Measurements from ENCODE around the gene HDAC2. TPM values are rescaled to one million over a fixed set of nuclear protein-coding genes. Genes with fewer than 3 reads are reported as not detected.
"Not testable (repeated sequence)": the region's sequence is repeated elsewhere in the genome, so short reads cannot be mapped to it uniquely, and the experiment has no call there.

Gene HDAC2
- total RNA-seq (46.5 TPM), polyA plus RNA-seq (10 to 100 TPM; 68.7 to 80.9 (median 74.6) TPM)

DNA sequence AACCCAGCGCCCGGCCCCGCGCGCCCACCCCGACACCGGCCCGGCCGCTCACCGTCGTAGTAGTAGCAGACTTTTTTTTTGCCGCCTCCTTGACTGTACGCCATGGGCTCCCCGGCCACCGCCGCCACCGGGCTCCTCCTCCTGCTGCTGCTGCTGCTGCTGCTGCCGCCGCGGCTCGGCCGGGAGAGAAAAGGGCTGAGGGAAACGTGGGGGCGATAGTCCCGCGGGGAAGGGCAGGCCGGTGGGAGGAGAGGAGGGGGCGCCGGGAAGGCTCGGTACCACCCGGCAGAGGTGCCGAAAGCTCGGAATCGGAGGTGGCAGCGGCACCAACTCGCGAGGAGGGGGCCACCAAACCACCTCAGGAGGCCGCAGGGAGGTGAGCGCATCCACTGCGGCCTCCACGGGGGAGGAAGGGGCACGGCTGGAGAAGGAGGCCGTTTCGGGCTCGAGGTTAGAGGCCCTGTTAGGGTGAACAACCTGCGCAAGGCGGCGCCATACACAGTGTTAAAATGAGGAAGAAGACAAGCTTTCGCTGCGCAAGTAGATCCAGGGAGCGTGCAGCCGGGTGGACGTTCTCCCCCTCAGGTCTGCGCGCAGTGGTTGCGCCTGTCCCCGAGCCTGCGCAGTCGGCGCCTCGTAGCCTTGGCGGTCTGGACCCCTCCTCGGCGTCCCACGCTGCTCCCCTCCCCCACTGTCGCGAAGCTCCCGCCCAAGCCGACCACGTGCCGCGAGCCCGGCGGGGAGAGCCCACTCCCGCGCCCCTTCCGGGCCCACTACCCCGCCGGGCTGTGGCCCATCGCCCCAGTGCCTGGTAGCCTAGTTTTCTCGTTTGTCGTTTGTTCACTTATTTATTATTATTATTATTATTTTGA, at the start of gene HDAC2:
TSS of gene HDAC2 (minus strand) at position 344 of the 872 bp plus-strand sequence. CDS start at position 104, 240 bp downstream.
- peak within 1 kb of the TSS; percentile 93 for H3K4me3 ChIP-seq (ENCODE audit: low read depth, low read length)
- H3K4me1 ChIP-seq (ENCODE audit: control insufficient read depth, insufficient read depth, low read length, poor library complexity, severe bottlenecking), result peaks cover 29% of the 10 kb centered on the region
- peak; percentile 74 to 91 (median 88) for DNase-seq
- H3K27me3 ChIP-seq (ENCODE audit: control insufficient read depth, insufficient read depth, low read length), result no peaks in the 10 kb centered on the region
- H3K36me3 ChIP-seq (ENCODE audit: control insufficient read depth, insufficient read depth, low read length), result no peaks in the 10 kb centered on the region
- H3K9me3 ChIP-seq (ENCODE audit: control insufficient read depth in 2 of 2, low read length in 2 of 2), result no peaks in the 10 kb centered on the region
- peak within 1 kb of the TSS; percentile 82 for H3K27ac ChIP-seq (ENCODE audit: insufficient read depth, low read length, poor library complexity, severe bottlenecking)
- peak within 1 kb of the TSS; percentile 95 to 98 (median 97) for H3K27ac Mint-ChIP-seq
- peaks cover 8% of the 10 kb centered on the region for H3K27me3 Mint-ChIP-seq
- peak; percentile 78 to 80 for ATAC-seq (ENCODE audit: low read depth in 2 of 2)
- peaks cover 25 to 49% (median 33%) of the 10 kb centered on the region in 4 donors for H3K4me1 Mint-ChIP-seq
- H3K36me3 Mint-ChIP-seq, result no peaks in the 10 kb centered on the region
- H3K4me3 Mint-ChIP-seq, result peak within 1 kb of the TSS; percentile 96 to 100 (median 98)
- H3K9me3 Mint-ChIP-seq, result no peaks in the 10 kb centered on the region

DNA sequence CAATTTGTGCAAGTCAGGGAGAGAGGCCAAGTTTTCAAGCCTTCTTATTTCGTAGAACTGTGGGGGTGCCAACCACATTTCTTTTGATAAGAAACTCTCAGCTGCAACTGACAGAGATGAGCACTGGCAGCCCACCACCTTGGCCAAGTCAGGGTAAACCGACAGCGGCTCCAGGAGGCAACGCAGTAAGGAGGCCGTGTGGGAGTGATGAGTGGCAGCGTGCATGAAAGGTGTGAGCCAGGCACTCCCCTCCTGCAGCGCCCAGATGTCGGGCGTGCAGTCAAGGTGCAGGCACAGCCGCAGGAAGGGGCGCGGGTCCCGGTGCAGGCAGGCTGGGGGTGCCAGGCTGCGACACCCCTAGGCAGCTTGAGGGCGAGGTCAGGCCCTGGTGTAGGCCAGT, 49.2 kb upstream of the HDAC2 start:
- Mint-ChIP-seq H3K9me3 (no peaks in the 10 kb centered on the region), H3K36me3 (no peaks in the 10 kb centered on the region), H3K4me3 (no peak overlapping the region), H3K27ac (no peak overlapping the region), H3K4me1 (no peaks in the 10 kb centered on the region), H3K27me3 (peaks cover 11% of the 10 kb centered on the region)
- H3K4me3 ChIP-seq (ENCODE audit: low read depth, low read length), result no peak overlapping the region
- no peak overlapping the region for H3K27ac ChIP-seq (ENCODE audit: insufficient read depth, low read length, poor library complexity, severe bottlenecking)
- H3K27me3 ChIP-seq (ENCODE audit: control insufficient read depth, insufficient read depth, low read length), result no peaks in the 10 kb centered on the region
- no peaks in the 10 kb centered on the region for H3K4me1 ChIP-seq (ENCODE audit: control insufficient read depth, insufficient read depth, low read length, poor library complexity, severe bottlenecking)
- H3K9me3 ChIP-seq (ENCODE audit: control insufficient read depth in 2 of 2, low read length in 2 of 2), result no peaks in the 10 kb centered on the region
- ATAC-seq (ENCODE audit: low read depth in 2 of 2) (no peak), DNase-seq (no peak)
- H3K36me3 ChIP-seq (ENCODE audit: control insufficient read depth, insufficient read depth, low read length), result no peaks in the 10 kb centered on the region

DNA sequence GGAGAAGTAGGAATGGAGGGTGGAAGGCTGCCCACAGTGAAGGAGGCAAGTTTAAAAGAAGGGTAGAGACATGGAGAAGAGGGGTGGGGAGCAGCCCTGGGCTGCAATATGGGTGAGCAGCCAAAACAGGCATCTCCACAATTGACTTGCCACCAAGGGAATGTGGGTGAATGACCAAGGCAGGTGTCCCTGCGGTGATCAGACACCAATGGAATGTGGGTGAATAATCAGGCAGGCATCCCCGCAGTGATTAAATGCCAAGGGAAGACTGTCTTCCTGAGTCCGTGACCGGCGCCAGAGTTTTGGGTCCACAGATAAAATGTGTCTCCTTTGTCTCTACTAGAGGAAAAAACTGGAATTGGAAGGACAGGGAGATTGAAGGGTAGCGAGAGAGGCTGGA, 46.2 kb upstream of the HDAC2 start:
- H3K36me3 ChIP-seq (ENCODE audit: control insufficient read depth, insufficient read depth, low read length); H3K4me1 Mint-ChIP-seq; H3K4me1 ChIP-seq (ENCODE audit: control insufficient read depth, insufficient read depth, low read length, poor library complexity, severe bottlenecking); H3K27me3 ChIP-seq (ENCODE audit: control insufficient read depth, insufficient read depth, low read length); H3K4me3 ChIP-seq (ENCODE audit: low read depth, low read length); DNase-seq; H3K36me3 Mint-ChIP-seq; H3K4me3 Mint-ChIP-seq; ATAC-seq (ENCODE audit: low read depth in 2 of 2); H3K27me3 Mint-ChIP-seq; H3K27ac Mint-ChIP-seq; H3K9me3 Mint-ChIP-seq; H3K27ac ChIP-seq (ENCODE audit: insufficient read depth, low read length, poor library complexity, severe bottlenecking); H3K9me3 ChIP-seq (ENCODE audit: control insufficient read depth in 2 of 2, low read length in 2 of 2): not testable (repeated sequence)

DNA sequence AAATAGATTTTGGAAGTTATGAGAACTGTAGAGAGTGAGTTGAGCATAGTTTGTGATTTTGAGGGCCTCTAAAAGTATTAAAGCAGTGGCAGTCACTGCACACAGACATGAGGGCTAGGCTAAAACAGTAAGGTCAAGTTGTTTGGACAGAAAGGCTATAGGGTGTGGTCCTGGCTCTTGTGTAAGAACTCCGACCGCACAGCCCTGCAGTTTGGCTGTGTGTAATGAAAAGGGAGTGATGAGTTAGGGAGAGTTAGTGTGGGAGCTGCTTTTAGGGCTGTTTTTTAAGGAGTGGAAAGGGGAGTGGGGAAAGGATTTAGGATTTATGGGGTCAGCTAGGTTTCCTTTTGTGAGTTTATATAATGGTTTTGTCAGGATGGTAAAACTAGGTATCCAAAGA, 43.2 kb upstream of the HDAC2 start:
- DNase-seq; ATAC-seq (ENCODE audit: low read depth in 2 of 2); H3K27ac ChIP-seq (ENCODE audit: insufficient read depth, low read length, poor library complexity, severe bottlenecking); H3K9me3 ChIP-seq (ENCODE audit: control insufficient read depth in 2 of 2, low read length in 2 of 2); H3K4me1 Mint-ChIP-seq; H3K36me3 ChIP-seq (ENCODE audit: control insufficient read depth, insufficient read depth, low read length); H3K4me3 Mint-ChIP-seq; H3K27ac Mint-ChIP-seq; H3K9me3 Mint-ChIP-seq; H3K36me3 Mint-ChIP-seq; H3K4me3 ChIP-seq (ENCODE audit: low read depth, low read length); H3K27me3 Mint-ChIP-seq; H3K27me3 ChIP-seq (ENCODE audit: control insufficient read depth, insufficient read depth, low read length); H3K4me1 ChIP-seq (ENCODE audit: control insufficient read depth, insufficient read depth, low read length, poor library complexity, severe bottlenecking): not testable (repeated sequence)

DNA sequence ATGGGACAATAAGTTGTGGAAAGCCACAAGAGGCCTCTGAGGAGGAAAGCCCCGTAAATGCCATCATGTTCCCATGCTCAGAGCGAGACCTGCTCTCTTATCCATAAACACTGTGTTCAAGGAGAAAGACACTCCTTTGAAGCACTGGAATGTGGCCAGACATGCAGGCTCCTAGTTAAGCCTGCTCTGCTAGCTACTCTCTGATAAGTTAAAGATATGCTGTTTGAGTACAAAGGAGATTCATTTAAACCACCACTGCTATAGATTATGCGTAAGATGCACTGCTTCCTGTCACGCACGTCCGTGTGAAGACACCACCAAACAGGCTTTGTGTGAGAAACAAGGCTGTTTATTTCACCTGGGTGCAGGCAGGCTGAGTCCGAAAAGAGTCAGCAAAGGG, 40.5 kb upstream of the HDAC2 start:
- H3K27ac ChIP-seq (ENCODE audit: insufficient read depth, low read length, poor library complexity, severe bottlenecking); H3K36me3 Mint-ChIP-seq; H3K27me3 ChIP-seq (ENCODE audit: control insufficient read depth, insufficient read depth, low read length); H3K9me3 ChIP-seq (ENCODE audit: control insufficient read depth in 2 of 2, low read length in 2 of 2); H3K4me1 ChIP-seq (ENCODE audit: control insufficient read depth, insufficient read depth, low read length, poor library complexity, severe bottlenecking); H3K4me3 ChIP-seq (ENCODE audit: low read depth, low read length); H3K9me3 Mint-ChIP-seq; ATAC-seq (ENCODE audit: low read depth in 2 of 2); H3K36me3 ChIP-seq (ENCODE audit: control insufficient read depth, insufficient read depth, low read length): not testable (repeated sequence)
- peak in 1 of 3 donors; percentile 54 for DNase-seq
- Mint-ChIP-seq H3K27me3 (peaks cover 23% of the 10 kb centered on the region), H3K4me3 (peak overlapping the region in 1 of 4 donors; percentile 4), H3K27ac (peak overlapping the region in 1 of 3 donors; percentile 60), H3K4me1 (peaks cover 0 to 16% (median 11%) of the 10 kb centered on the region in 4 donors)

DNA sequence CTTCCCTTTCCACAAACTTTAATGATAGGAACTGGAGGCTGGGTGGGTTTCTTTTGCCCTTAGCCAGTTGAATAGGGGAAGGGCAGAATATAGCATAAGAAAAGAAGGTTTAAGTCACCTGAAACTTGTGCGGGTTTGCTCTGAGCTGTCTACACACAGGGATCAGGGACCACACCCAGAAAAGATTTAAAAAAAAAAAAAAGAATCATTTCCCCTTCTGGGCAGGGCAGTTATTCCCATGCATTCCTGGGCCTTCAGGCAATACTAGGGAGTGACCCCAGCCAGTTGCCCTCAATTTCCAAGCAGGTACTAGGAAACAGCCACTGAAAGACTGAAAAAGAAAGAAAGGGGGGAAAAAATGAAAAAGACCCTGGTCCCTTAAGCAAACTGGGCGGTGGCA, 39.6 kb upstream of the HDAC2 start:
- H3K4me1 Mint-ChIP-seq, result peaks cover 0 to 16% (median 11%) of the 10 kb centered on the region in 4 donors
- H3K36me3 Mint-ChIP-seq, result no peaks in the 10 kb centered on the region

DNA sequence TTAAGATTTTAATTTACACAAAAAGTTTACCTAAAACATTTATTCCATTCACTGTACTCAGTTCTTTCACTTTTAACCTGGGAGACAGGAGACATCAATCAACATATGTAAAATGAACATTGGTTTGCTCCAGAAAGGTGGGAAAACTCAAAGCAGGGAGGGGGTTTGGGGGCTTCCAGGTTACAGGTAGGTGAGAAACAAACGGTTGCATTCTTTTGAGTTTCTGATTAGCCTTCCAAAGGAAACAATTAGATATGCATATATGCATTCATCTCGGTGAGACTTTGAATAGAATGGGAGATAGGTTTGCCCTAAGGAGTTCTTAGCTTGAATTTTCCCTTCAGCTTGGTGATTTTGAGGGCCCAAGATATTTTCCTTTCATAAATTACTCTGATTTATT, 38.2 kb upstream of the HDAC2 start:
- no peaks in the 10 kb centered on the region for H3K4me1 ChIP-seq (ENCODE audit: control insufficient read depth, insufficient read depth, low read length, poor library complexity, severe bottlenecking)
- no peaks in the 10 kb centered on the region for H3K36me3 ChIP-seq (ENCODE audit: control insufficient read depth, insufficient read depth, low read length)
- no peaks in the 10 kb centered on the region for H3K9me3 ChIP-seq (ENCODE audit: control insufficient read depth in 2 of 2, low read length in 2 of 2)
- H3K4me3 Mint-ChIP-seq, result no peak overlapping the region
- H3K36me3 Mint-ChIP-seq, result no peaks in the 10 kb centered on the region
- peaks cover 0 to 16% (median 11%) of the 10 kb centered on the region in 4 donors for H3K4me1 Mint-ChIP-seq
- H3K27me3 ChIP-seq (ENCODE audit: control insufficient read depth, insufficient read depth, low read length), result peaks cover 9% of the 10 kb centered on the region
- DNase-seq (no peak), ATAC-seq (ENCODE audit: low read depth in 2 of 2) (no peak)
- no peak overlapping the region for H3K4me3 ChIP-seq (ENCODE audit: low read depth, low read length)
- no peak overlapping the region for H3K27ac ChIP-seq (ENCODE audit: insufficient read depth, low read length, poor library complexity, severe bottlenecking)
- no peak overlapping the region for H3K27ac Mint-ChIP-seq
- H3K27me3 Mint-ChIP-seq, result peaks cover 23% of the 10 kb centered on the region
- H3K9me3 Mint-ChIP-seq, result peaks cover 0 to 3% (median 0%) of the 10 kb centered on the region in 7 donors

More for the DNA sequence above, 39.6 kb upstream of the HDAC2 start:
- Mint-ChIP-seq H3K9me3 (peaks cover 0 to 2% (median 0%) of the 10 kb centered on the region in 7 donors), H3K27me3 (peaks cover 17% of the 10 kb centered on the region), H3K27ac (no peak overlapping the region), H3K4me3 (no peak overlapping the region)
- Histone ChIP-seq H3K9me3 (ENCODE audit: control insufficient read depth in 2 of 2, low read length in 2 of 2) (no peaks in the 10 kb centered on the region), H3K4me3 (ENCODE audit: low read depth, low read length) (no peak overlapping the region), H3K27me3 (ENCODE audit: control insufficient read depth, insufficient read depth, low read length) (peaks cover 6% of the 10 kb centered on the region), H3K27ac (ENCODE audit: insufficient read depth, low read length, poor library complexity, severe bottlenecking) (no peak overlapping the region), H3K36me3 (ENCODE audit: control insufficient read depth, insufficient read depth, low read length) (no peaks in the 10 kb centered on the region), H3K4me1 (ENCODE audit: control insufficient read depth, insufficient read depth, low read length, poor library complexity, severe bottlenecking) (no peaks in the 10 kb centered on the region)
- no peak for DNase-seq
- ATAC-seq (ENCODE audit: low read depth in 2 of 2), result no peak

DNA sequence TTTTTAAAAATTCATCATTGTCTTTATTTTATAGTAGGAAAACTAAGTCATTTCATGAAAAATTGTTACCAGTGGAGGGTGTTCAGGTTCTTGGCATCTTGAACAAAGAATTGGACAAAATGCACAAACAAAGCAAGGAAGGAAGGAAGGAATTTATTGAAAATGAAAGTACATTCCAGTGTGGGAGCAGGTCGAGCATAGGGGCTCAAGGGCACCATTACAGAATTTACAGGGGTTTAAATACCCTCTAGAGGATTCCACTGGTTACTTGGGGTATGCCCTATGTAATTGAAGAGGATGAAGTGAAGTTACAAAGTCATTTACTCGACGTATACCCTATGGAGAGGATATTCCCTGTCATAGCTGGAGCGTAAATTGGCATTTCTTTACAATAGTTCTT, 37.4 kb upstream of the HDAC2 start:
- Histone ChIP-seq H3K9me3 (ENCODE audit: control insufficient read depth in 2 of 2, low read length in 2 of 2) (no peaks in the 10 kb centered on the region), H3K4me1 (ENCODE audit: control insufficient read depth, insufficient read depth, low read length, poor library complexity, severe bottlenecking) (no peaks in the 10 kb centered on the region), H3K36me3 (ENCODE audit: control insufficient read depth, insufficient read depth, low read length) (no peaks in the 10 kb centered on the region), H3K27ac (ENCODE audit: insufficient read depth, low read length, poor library complexity, severe bottlenecking) (no peak overlapping the region), H3K4me3 (ENCODE audit: low read depth, low read length) (no peak overlapping the region), H3K27me3 (ENCODE audit: control insufficient read depth, insufficient read depth, low read length) (peaks cover 9% of the 10 kb centered on the region)
- H3K27ac Mint-ChIP-seq, result no peak overlapping the region
- H3K36me3 Mint-ChIP-seq, result no peaks in the 10 kb centered on the region
- DNase-seq (no peak), ATAC-seq (ENCODE audit: low read depth in 2 of 2) (no peak)
- no peak overlapping the region for H3K4me3 Mint-ChIP-seq
- H3K27me3 Mint-ChIP-seq, result peaks cover 23% of the 10 kb centered on the region
- H3K9me3 Mint-ChIP-seq, result peaks cover 0 to 3% (median 0%) of the 10 kb centered on the region in 7 donors
- peaks cover 0 to 16% (median 11%) of the 10 kb centered on the region in 4 donors for H3K4me1 Mint-ChIP-seq

All from CD4-positive, CD25-positive, alpha-beta regulatory T cell (primary cell).